Ovary (tissue), 9 donors: ENCODE results near the gene MORN3. TPM values are rescaled to one million over a fixed set of nuclear protein-coding genes. Genes with fewer than 3 reads are reported as not detected.
"Not testable (repeated sequence)": the region's sequence is repeated elsewhere in the genome, so short reads cannot be mapped to it uniquely, and the experiment has no call there.

Source experiments
- DNase-seq, 5 donors: peaks; one replicate each; pipeline ENCODE4 v3.0.0-alpha.2; 2019 to 2020
- H3K27ac ChIP-seq, 2 donors: fragments of 200-600 bp; one replicate each; pipeline versions ENCODE4 v1.5.1 to v1.8.0; 2019 to 2022
- H3K27me3 ChIP-seq: fragments of 200-600 bp; one replicate; pipeline ENCODE4 v1.8.0; 2022
- H3K36me3 ChIP-seq: fragments of 200-600 bp; sonication (generic); one replicate; pipeline ENCODE4 v1.5.1; 2019
- H3K4me1 ChIP-seq: one replicate; pipeline ENCODE4 v1.8.1; 2013; ENCODE audit warnings: mild to moderate bottlenecking, moderate library complexity; ENCODE audit not compliant: insufficient read depth
- H3K4me3 ChIP-seq: fragments of 200-600 bp; sonication (generic); one replicate; pipeline ENCODE4 v1.5.1; 2017
- H3K9me3 ChIP-seq, 2 donors: fragments of 200-600 bp in 1 of 2; sonication (generic) in 1 of 2; one replicate each; pipeline versions ENCODE4 v1.5.1 to v1.8.1; 2013 to 2019; ENCODE audit warnings: mild to moderate bottlenecking in 1 of 2, moderate library complexity in 1 of 2
- EP300 ChIP-seq: sonication (generic); formaldehyde crosslinking; IDR thresholded peaks from one replicate; pipeline ENCODE4 v1.6.1; 2017; ENCODE audit warnings: antibody characterized with exemption
- POLR2A ChIP-seq: fragments of 450-650 bp; IDR thresholded peaks from one replicate; pipeline ENCODE4 v1.6.1; 2017; ENCODE audit warnings: antibody characterized with exemption, mild to moderate bottlenecking, moderate library complexity
- WGBS, 3 donors: extraction: QIAGEN DNeasy Blood & Tissue Kit in 1 of 3; methylation state at CpG; one replicate each; pipeline versions ENCODE4 v1.1.5 to v1.1.7; 2013 to 2017; 5-methylcytosine and 5-hydroxymethylcytosine counted together
- intact Hi-C, 4 donors: fragments of 100-400 bp; cut with DNase I; formaldehyde crosslinking; loops; one replicate each; pipeline versions ENCODE4 v1.11.0 to v1.15.1; 2022 to 2023
- polyA plus RNA-seq, 2 donors: library from polyadenylated mRNA; stranded (reverse); fragments of 200-250 nt in 1 of 2; fragments of 350-450 nt in 1 of 2; fragmentation: Illumina TruSeq in 1 of 2; extraction: RNeasy Lipid Tissue Mini Kit (QIAGEN cat#74804) in 1 of 2; gene quantifications; one replicate each; pipeline ENCODE4 v1.2.3, GENCODE V29; 2013 to 2014
- total RNA-seq, 7 donors: library from RNA; depleted of rRNA in 2 of 7; stranded (reverse); fragments of >200 nt in 2 of 7; fragmentation: NEBNext Ultra II Directional in 3 of 7; extraction: Animal tissue kit (Norgen Biotek cat#: 25700) in 3 of 7; gene quantifications; one replicate each; pipeline versions ENCODE4 v1.1.0 to v1.2.4, GENCODE V29; 2016 to 2023
- TF ChIP-seq, protein P1 (sequence below), 3 donors: fragments of 450-650 bp in 2 of 3; fragments of 200-600 bp in 1 of 3; IDR thresholded peaks; one replicate each; pipeline versions ENCODE4 v1.5.1 to v1.8.0; 2016 to 2022; ENCODE audit warnings: antibody characterized with exemption in 3 of 3, mild to moderate bottlenecking in 1 of 3
- donor health status: DM: no; HTN: no; CAD: no; lungs with moderate emphysema.
- donor health status: DM: no; HTN: no; CAD: no.
- donor health status: Bipolar disorder and iron deficiency.
- donor health status: DM: yes; HTN: yes; CAD: no.
- donor health status: DM: no; HTN: no; CAD: no.
- donor health status: DM: yes; HTN: yes; CAD: no.

MORN3 gene
- total and polyA plus RNA-seq, 9 donors: 0.08 to 3.2 (median 0.65) TPM

DNA sequence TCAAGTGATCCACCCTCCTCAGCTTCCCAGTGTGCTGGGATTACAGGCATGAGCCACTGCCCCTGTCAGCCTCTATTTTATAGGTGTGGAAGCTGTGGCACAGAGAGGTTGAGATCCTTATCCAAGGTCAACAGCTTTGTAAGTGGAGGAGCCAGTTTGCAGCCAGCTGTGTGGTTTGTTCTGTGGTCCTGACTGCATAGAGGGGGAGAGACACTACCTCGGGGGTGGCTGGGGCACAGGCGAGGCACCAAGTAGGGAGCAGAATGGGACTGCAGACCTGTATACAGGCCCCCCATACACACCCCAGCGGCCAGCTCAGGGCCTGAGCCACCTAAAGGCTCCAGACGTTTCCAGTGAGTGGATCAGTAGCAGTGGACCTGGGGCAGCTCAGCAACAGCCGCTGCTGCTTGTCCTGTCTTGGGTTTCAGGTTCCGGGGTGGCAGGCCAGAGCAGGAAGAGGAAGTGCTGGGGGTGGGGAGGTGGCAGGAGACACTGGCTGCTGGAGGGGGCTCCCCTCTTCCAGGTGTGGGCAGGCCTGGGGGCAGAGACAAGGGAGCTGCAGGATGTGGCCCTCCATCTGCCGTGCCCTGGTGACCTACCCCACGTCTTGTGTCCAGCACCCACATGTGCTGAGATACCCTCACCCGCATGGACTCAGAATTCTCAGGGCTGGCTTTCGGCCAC, 32.1 kb downstream of the MORN3 start:
- 66 to 80% (median 78%) methylated on average over 10 of the region's 10 CpGs for WGBS, 3 donors
- Histone ChIP-seq H3K4me1 (peaks cover 6% of the 10 kb centered on the region), H3K36me3 (no peaks in the 10 kb centered on the region), H3K27me3 (no peaks in the 10 kb centered on the region), H3K27ac (no peak overlapping the region), H3K4me3 (no peak overlapping the region), H3K9me3 (no peaks in the 10 kb centered on the region)
- intact Hi-C loops: no loop called here
- DNase-seq: no peak
- TF ChIP-seq EP300: no peak
- TF ChIP-seq, protein P1, sequence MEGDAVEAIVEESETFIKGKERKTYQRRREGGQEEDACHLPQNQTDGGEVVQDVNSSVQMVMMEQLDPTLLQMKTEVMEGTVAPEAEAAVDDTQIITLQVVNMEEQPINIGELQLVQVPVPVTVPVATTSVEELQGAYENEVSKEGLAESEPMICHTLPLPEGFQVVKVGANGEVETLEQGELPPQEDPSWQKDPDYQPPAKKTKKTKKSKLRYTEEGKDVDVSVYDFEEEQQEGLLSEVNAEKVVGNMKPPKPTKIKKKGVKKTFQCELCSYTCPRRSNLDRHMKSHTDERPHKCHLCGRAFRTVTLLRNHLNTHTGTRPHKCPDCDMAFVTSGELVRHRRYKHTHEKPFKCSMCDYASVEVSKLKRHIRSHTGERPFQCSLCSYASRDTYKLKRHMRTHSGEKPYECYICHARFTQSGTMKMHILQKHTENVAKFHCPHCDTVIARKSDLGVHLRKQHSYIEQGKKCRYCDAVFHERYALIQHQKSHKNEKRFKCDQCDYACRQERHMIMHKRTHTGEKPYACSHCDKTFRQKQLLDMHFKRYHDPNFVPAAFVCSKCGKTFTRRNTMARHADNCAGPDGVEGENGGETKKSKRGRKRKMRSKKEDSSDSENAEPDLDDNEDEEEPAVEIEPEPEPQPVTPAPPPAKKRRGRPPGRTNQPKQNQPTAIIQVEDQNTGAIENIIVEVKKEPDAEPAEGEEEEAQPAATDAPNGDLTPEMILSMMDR (IDR thresholded peaks at IDR 0.05): no peak
- no peak for TF ChIP-seq POLR2A

DNA sequence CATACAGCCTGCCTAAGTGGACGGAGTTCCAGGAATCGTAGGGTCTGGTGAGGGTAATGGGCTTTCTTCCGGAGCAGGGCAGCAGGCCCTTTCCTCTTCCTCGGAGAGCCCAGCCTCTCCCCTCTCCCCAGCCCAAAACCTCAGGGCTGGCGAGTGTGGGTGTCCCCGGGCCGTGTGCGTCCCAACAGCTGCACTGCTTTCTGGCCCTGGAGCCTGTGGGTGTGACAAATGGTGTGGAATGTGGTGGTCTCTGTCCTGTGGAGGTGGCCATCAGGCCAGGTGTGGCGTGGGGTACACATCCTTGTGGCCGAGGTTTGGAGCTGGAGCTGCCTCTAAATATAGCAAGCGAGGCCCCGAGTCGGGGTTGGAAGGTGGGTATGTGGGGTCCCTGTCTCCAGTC, 34.6 kb downstream of the MORN3 start:
- intact Hi-C loops: no loop called here
- TF ChIP-seq, protein P1 (IDR thresholded peaks at IDR 0.05): no peak
- TF ChIP-seq EP300: no peak
- TF ChIP-seq POLR2A: no peak
- no peak for DNase-seq
- peaks cover 14% of the 10 kb centered on the region for H3K4me1 ChIP-seq
- H3K27me3 ChIP-seq: no peaks in the 10 kb centered on the region
- no peaks in the 10 kb centered on the region for H3K9me3 ChIP-seq
- WGBS, 3 donors: 88 to 90% (median 88%) methylated on average over 13 of the region's 13 CpGs
- H3K27ac ChIP-seq: no peak overlapping the region
- no peaks in the 10 kb centered on the region for H3K36me3 ChIP-seq
- H3K4me3 ChIP-seq: no peak overlapping the region

DNA sequence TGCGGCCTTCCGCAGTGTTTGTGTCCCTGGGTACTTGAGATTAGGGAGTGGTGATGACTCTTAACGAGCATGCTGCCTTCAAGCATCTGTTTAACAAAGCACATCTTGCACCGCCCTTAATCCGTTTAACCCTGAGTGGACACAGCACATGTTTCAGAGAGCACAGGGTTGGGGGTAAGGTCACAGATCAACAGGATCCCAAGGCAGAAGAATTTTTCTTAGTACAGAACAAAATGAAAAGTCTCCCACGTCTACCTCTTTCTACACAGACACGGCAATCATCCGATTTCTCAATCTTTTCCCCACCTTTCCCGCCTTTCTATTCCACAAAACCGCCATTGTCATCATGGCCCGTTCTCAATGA, 35.6 kb downstream of the MORN3 start:
- H3K4me1 ChIP-seq: peaks cover 14% of the 10 kb centered on the region
- H3K4me3 ChIP-seq, intact Hi-C loops, DNase-seq, H3K36me3 ChIP-seq, H3K9me3 ChIP-seq, H3K27ac ChIP-seq, H3K27me3 ChIP-seq: not testable (repeated sequence)
- 89 to 95% (median 93%) methylated on average over 4 to 6 of the region's 11 CpGs for WGBS, 3 donors

DNA sequence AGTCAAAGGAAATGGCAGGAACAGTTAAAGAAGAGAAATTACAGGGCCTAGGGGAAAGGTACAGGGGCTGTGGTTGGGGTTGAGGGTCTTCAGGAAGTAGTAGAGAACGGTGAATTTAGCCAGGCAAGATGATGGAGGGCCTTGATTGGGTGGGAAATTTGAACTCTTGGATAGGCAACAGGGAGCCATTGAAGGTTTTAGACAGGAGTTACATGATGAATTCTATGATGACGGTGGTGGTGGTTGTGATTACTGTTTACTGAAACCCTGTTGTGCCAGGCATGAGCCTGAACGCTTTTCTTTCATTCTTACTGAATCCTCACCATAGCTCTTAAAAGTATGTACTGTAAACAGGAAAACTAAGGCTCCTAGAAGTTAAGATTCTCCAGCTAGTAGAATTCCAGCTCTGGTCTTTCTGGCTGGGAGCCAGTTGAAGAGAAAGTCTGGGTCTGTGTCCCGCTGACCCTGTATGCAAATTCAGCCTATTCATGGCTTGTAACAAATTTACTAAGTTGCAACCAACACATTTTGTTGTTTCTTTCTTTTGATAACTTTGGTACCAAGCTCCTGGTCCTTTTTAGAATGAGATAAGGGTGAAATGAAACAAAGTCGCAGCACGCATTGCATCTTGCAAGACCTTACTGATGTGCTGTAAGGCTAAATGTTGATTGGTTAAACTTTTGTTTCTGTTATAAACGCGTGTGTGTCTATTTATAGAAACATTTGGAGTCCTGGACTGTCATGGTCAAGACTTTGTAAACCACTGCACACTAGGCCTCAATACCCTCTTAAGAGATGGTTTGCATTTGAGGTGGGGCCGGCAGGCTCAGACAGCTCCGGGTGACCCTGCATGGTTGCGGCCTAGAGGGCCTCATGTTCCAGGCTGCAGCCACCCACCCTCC, 37.1 kb downstream of the MORN3 start:
- intact Hi-C loops: no loop called here
- 55 to 68% (median 58%) methylated on average over 11 of the region's 11 CpGs for WGBS, 3 donors
- Histone ChIP-seq H3K9me3 (no peaks in the 10 kb centered on the region), H3K27me3 (no peaks in the 10 kb centered on the region), H3K4me1 (peaks cover 14% of the 10 kb centered on the region), H3K27ac (no peak overlapping the region), H3K36me3 (no peaks in the 10 kb centered on the region), H3K4me3 (no peak overlapping the region)
- no peak for DNase-seq
- no peak for TF ChIP-seq EP300
- no peak for TF ChIP-seq POLR2A
- TF ChIP-seq, protein P1 (IDR thresholded peaks at IDR 0.05): no peak
